Dendritic cell treated with granulocyte-macrophage colony-stimulating factor and Interleukin-4, amounts not matched to agents 40 ng/mL and 50 ng/mL, for 4 days (primary cell): Measurements from ENCODE around the gene RELL2.

Experiments
- H3K27ac Mint-ChIP-seq: one replicate; pipeline ENCODE4 v1.8.0; 2022; ENCODE audit warnings: mild to moderate bottlenecking, mixed read lengths
- H3K27me3 Mint-ChIP-seq: one replicate; pipeline ENCODE4 v1.8.0; 2022; ENCODE audit warnings: mild to moderate bottlenecking, mixed read lengths
- H3K36me3 Mint-ChIP-seq: one replicate; pipeline ENCODE4 v1.8.0; 2022; ENCODE audit warnings: low read depth, mixed read lengths
- H3K4me1 Mint-ChIP-seq: one replicate; pipeline ENCODE4 v1.8.0; 2022; ENCODE audit warnings: low read depth, mixed read lengths
- H3K4me3 Mint-ChIP-seq: one replicate; pipeline ENCODE4 v1.8.0; 2022; ENCODE audit warnings: mild to moderate bottlenecking, moderate library complexity, mixed read lengths
- H3K9me3 Mint-ChIP-seq: one replicate; pipeline ENCODE4 v1.8.0; 2022; ENCODE audit warnings: mixed read lengths
- intact Hi-C: fragments of 100-400 bp; cut with micrococcal nuclease; formaldehyde crosslinking; loops from one replicate; pipeline ENCODE4 v1.15.0; 2022

RELL2 gene

GRCh38 chr5:141665995-141666940, 29.5 kb downstream of the RELL2 start:
- Mint-ChIP-seq H3K4me1 (peaks cover 15% of the 10 kb centered on the region), H3K4me3 (no peak overlapping the region), H3K27ac (no peak overlapping the region), H3K9me3 (no peaks in the 10 kb centered on the region), H3K36me3 (peaks cover 30% of the 10 kb centered on the region), H3K27me3 (no peaks in the 10 kb centered on the region)
- intact Hi-C loops: no loop called here

DNA sequence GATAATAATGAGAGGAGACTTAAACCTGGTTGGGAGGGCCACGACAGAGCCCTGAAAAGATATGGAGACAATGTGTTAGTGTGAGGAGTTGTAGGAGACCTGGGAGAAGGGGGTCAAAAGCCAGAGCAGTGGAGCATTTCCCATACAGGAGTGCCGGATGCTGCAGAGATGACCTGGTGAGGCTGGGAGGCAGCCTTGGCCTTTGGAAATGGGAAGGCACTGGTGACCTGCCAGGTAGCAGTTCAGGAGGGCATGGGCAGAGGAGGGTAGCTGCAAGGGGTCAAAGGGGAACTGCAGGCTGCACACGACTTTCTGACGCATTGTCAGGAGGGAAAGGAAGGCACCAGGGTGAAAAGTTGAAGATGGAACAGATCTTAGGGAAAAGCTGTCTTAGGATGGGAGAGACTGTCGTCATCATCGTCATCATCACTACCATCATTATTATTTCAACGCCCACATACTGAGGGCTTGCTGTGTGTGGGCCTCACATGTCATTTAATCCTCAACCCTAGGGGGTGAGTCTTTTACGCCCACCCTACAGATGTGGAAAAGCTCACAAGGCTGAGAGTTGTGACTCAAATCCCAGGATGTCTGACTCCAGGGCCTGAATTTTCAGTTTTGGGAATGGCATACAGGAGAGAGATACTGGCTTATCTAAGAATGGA, 31.9 kb downstream of the RELL2 start:
- no peak overlapping the region for H3K27ac Mint-ChIP-seq

GRCh38 chr5:141669520-141669919, 32.7 kb downstream of the RELL2 start:
- Mint-ChIP-seq H3K4me3 (no peak overlapping the region), H3K9me3 (no peaks in the 10 kb centered on the region), H3K36me3 (peaks cover 40% of the 10 kb centered on the region), H3K4me1 (peaks cover 24% of the 10 kb centered on the region), H3K27me3 (no peaks in the 10 kb centered on the region), H3K27ac (no peak overlapping the region)
- intact Hi-C loops: no loop called here

More for the DNA sequence above, 31.9 kb downstream of the RELL2 start:
- intact Hi-C loops: no loop called here
- Mint-ChIP-seq H3K36me3 (peaks cover 40% of the 10 kb centered on the region), H3K9me3 (no peaks in the 10 kb centered on the region), H3K4me1 (peaks cover 24% of the 10 kb centered on the region), H3K4me3 (no peak overlapping the region), H3K27me3 (no peaks in the 10 kb centered on the region)

DNA sequence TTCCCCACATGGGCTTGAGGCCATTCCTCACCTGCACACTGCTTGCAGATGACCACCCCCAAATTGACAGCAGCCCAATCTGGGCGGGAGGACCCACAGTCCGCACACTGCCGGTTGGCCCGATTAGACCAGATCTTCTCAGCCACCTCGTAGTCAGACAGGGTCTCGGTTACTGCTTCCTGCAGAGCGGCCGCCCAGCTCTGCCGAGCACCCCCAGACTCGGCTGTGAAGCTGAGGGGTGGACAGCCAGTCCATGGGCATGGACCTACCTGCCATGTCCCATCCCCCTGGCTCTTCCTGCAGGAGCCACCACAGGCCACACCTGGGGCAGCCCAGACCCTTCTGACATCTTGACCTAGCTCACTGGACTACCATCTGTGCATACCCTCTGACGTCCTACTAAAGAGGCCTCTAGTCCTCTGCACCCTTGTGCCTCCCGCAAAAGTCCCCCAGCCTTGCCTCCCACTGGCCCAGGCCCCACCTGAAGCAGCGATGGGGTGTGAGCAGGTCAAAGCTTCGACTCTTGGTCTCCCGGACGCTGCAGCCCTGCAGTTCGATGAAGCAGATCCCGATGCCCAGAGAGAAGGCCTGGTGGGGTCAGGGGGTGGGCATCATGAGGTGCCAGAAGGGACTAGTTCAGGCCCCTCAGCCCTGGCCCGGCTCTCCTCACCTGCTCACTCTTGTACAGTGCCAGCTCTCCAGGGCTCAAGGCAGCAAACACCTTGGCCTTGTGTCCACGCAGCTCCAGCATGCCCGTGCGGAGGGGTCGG, 35.5 kb downstream of the RELL2 start:
- Mint-ChIP-seq H3K36me3 (peaks cover 34% of the 10 kb centered on the region), H3K27me3 (no peaks in the 10 kb centered on the region), H3K4me3 (no peak overlapping the region), H3K27ac (no peak overlapping the region), H3K4me1 (peaks cover 19% of the 10 kb centered on the region), H3K9me3 (no peaks in the 10 kb centered on the region)
- intact Hi-C loops: no loop called here

GRCh38 chr5:141672841-141673813, 36.3 kb downstream of the RELL2 start:
- Mint-ChIP-seq H3K9me3 (no peaks in the 10 kb centered on the region), H3K4me1 (peaks cover 19% of the 10 kb centered on the region), H3K27ac (no peak overlapping the region), H3K27me3 (no peaks in the 10 kb centered on the region), H3K36me3 (peaks cover 36% of the 10 kb centered on the region), H3K4me3 (no peak overlapping the region)
- intact Hi-C loops: no loop called here

- Mint-ChIP-seq H3K4me1 (peaks cover 18% of the 10 kb centered on the region), H3K27ac (no peak overlapping the region), H3K27me3 (no peaks in the 10 kb centered on the region), H3K4me3 (no peak overlapping the region), H3K9me3 (no peaks in the 10 kb centered on the region), H3K36me3 (peaks cover 30% of the 10 kb centered on the region)
- intact Hi-C loops: no loop called here
Observed at GRCh38 chr5:141674747-141675146, 38.0 kb downstream of the RELL2 start.

- intact Hi-C loops: no loop called here
- Mint-ChIP-seq H3K27ac (no peak overlapping the region), H3K36me3 (peaks cover 24% of the 10 kb centered on the region), H3K4me1 (peaks cover 22% of the 10 kb centered on the region), H3K4me3 (no peak overlapping the region), H3K9me3 (no peaks in the 10 kb centered on the region), H3K27me3 (no peaks in the 10 kb centered on the region)
Observed at GRCh38 chr5:141675672-141676071, 38.9 kb downstream of the RELL2 start.

DNA sequence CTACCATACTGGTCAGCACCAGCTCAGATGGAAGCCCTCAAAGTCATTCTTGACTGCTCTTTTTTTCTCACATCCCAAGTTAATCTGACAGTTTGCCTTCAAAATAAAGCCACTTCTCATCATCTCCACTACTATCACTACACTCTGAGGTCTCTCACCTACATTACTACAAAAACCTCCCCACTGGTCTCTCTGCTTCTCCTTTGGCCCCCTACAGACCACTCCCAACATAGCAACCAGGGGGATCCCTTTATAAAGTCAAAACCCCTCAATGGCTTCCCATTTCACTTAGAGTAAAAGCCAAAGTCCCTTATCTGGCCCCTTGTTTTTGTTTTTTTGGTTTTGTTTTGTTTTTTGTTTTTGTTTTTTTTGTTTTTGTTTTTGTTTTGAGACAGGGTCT, 40.6 kb downstream of the RELL2 start:
- H3K9me3 Mint-ChIP-seq: no peaks in the 10 kb centered on the region
- intact Hi-C loops: no loop called here
- peaks cover 38% of the 10 kb centered on the region for H3K4me1 Mint-ChIP-seq
- no peak overlapping the region for H3K27ac Mint-ChIP-seq
- H3K36me3 Mint-ChIP-seq: peaks cover 10% of the 10 kb centered on the region
- H3K27me3 Mint-ChIP-seq: peaks cover 3% of the 10 kb centered on the region
- H3K4me3 Mint-ChIP-seq: no peak overlapping the region

DNA sequence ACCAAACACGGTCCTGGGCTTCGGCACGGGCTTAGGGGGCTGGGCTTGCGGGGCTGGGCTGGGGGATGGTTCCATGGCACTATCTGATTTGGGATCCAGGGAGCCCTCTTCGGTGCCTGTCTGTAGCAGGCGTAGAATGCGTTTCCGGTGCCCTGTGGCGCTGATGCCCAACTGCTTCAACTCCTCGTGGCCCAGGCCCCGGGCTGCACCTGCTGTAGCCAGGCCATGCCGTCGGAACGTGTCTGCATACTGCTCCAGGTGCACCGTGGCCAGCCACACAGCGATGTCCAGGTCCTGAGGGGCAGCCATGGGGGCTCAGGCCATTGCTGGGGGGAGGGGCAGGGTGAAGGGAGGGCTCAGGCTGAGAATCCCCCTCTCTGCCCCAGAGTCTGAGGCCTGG, 43.4 kb downstream of the RELL2 start:
- Mint-ChIP-seq H3K36me3 (peaks cover 8% of the 10 kb centered on the region), H3K4me1 (peaks cover 38% of the 10 kb centered on the region), H3K4me3 (no peak overlapping the region), H3K27ac (no peak overlapping the region), H3K9me3 (no peaks in the 10 kb centered on the region), H3K27me3 (peaks cover 3% of the 10 kb centered on the region)
- intact Hi-C loops: no loop called here

- peaks cover 3% of the 10 kb centered on the region for H3K27me3 Mint-ChIP-seq
- peaks cover 8% of the 10 kb centered on the region for H3K36me3 Mint-ChIP-seq
- H3K9me3 Mint-ChIP-seq: no peaks in the 10 kb centered on the region
- H3K4me3 Mint-ChIP-seq: no peak overlapping the region
- intact Hi-C loops: no loop called here
- no peak overlapping the region for H3K27ac Mint-ChIP-seq
- H3K4me1 Mint-ChIP-seq: peaks cover 44% of the 10 kb centered on the region
Observed at GRCh38 chr5:141680751-141681201, 44.0 kb downstream of the RELL2 start.

- peaks cover 8% of the 10 kb centered on the region for H3K36me3 Mint-ChIP-seq
- peaks cover 47% of the 10 kb centered on the region for H3K4me1 Mint-ChIP-seq
- H3K9me3 Mint-ChIP-seq: no peaks in the 10 kb centered on the region
- peak overlapping the region; percentile 23 for H3K27ac Mint-ChIP-seq
- H3K27me3 Mint-ChIP-seq: peaks cover 3% of the 10 kb centered on the region
- peak overlapping the region; percentile 47 for H3K4me3 Mint-ChIP-seq
- intact Hi-C loops: no loop called here
Observed at GRCh38 chr5:141681295-141681694, 44.5 kb downstream of the RELL2 start.

GRCh38 chr5:141681695-141682641, 45.2 kb downstream of the RELL2 start, which contains the start of gene ARAP3:
Gene ARAP3, minus strand, starts transcription at chr5:141682230. Its CDS starts 1,744 bp downstream, at chr5:141680486.
- Mint-ChIP-seq H3K27ac (peak within 1 kb of the TSS; percentile 60), H3K9me3 (no peaks in the 10 kb centered on the region), H3K36me3 (peaks cover 8% of the 10 kb centered on the region), H3K27me3 (peaks cover 3% of the 10 kb centered on the region), H3K4me1 (peaks cover 47% of the 10 kb centered on the region), H3K4me3 (peak within 1 kb of the TSS; percentile 64)
- intact Hi-C loops: no loop called here
